ENCODE results near the gene KLHL36. TPM values are rescaled to one million over a fixed set of nuclear protein-coding genes. Genes with fewer than 3 reads are reported as not detected.
"Not testable (repeated sequence)": the region's sequence is repeated elsewhere in the genome, so short reads cannot be mapped to it uniquely, and the experiment has no call there.

KLHL36 gene
- total RNA-seq, 1 experiment from 2014 or later = 56.1 TPM

DNA sequence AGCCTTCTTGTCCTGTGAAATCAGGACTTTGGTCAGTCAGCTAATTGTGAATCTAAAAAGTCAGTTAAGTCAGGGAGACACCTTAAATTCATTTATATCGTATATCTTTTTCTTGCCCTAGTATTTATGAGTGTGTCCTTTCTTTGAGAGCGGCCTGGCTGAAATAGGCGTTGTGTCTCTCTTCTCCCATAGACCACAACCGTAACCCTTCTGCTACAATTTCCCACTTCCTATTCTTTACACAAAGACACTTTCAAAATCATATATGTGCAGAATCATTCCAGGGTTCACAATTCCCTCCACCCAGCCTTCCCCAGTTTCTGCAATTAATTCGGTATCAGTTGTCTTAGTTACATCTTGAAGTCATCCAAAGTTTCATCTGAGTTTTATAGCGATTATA lies 16.4 kb upstream of the KLHL36 start (continued):
- TF ChIP-seq, protein P1, sequence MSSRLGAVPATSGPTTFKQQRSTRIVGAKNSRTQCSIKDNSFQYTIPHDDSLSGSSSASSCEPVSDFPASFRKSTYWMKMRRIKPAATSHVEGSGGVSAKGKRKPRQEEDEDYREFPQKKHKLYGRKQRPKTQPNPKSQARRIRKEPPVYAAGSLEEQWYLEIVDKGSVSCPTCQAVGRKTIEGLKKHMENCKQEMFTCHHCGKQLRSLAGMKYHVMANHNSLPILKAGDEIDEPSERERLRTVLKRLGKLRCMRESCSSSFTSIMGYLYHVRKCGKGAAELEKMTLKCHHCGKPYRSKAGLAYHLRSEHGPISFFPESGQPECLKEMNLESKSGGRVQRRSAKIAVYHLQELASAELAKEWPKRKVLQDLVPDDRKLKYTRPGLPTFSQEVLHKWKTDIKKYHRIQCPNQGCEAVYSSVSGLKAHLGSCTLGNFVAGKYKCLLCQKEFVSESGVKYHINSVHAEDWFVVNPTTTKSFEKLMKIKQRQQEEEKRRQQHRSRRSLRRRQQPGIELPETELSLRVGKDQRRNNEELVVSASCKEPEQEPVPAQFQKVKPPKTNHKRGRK (CRISPR knock-in tag; IDR thresholded peaks at IDR 0.05; ENCODE audit: borderline replicate concordance) = no peak
- TF ChIP-seq, protein P2, sequence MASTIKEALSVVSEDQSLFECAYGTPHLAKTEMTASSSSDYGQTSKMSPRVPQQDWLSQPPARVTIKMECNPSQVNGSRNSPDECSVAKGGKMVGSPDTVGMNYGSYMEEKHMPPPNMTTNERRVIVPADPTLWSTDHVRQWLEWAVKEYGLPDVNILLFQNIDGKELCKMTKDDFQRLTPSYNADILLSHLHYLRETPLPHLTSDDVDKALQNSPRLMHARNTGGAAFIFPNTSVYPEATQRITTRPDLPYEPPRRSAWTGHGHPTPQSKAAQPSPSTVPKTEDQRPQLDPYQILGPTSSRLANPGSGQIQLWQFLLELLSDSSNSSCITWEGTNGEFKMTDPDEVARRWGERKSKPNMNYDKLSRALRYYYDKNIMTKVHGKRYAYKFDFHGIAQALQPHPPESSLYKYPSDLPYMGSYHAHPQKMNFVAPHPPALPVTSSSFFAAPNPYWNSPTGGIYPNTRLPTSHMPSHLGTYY (CRISPR knock-in tag; IDR thresholded peaks at IDR 0.05) = no peak

- POLR2A ChIA-PET = not testable (repeated sequence)
Measured at GRCh38 chr16:84632862-84633261, 15.4 kb upstream of the KLHL36 start.

GRCh38 chr16:84633622-84634021 lies 14.7 kb upstream of the KLHL36 start:
- Mint-ChIP-seq H3K4me3 (no peak overlapping the region), H3K27me3 (ENCODE audit: low read depth) (no peaks in the 10 kb centered on the region), H3K27ac (no peak overlapping the region), H3K4me1 (peaks cover 11% of the 10 kb centered on the region), H3K36me3 (no peaks in the 10 kb centered on the region), H3K9me3 (peaks cover 3% of the 10 kb centered on the region; the same call in 1 of the 2 replicates)
- ATAC-seq = no peak
- TF ChIP-seq PRDM15 (CRISPR knock-in tag; IDR thresholded peaks at IDR 0.05) (peak; percentile 86), ZNF416 (CRISPR knock-in tag; IDR thresholded peaks at IDR 0.05) (no peak)
- ChIA-PET POLR2A (no interaction called here), CTCF (no interaction called here)
- DNase-seq (ENCODE audit: low spot score) = no peak

More at GRCh38 chr16:84632862-84633261, 15.4 kb upstream of the KLHL36 start:
- H3K9me3 Mint-ChIP-seq; DNase-seq (ENCODE audit: low spot score); H3K27me3 Mint-ChIP-seq (ENCODE audit: low read depth); CTCF ChIA-PET; H3K36me3 Mint-ChIP-seq; H3K27ac Mint-ChIP-seq; H3K4me3 Mint-ChIP-seq; ATAC-seq: not testable (repeated sequence)
- H3K4me1 Mint-ChIP-seq = peaks cover 11% of the 10 kb centered on the region

- ChIA-PET POLR2A (no interaction called here), CTCF (interaction anchor here (2.9 kb wide), 1 partner anchor 13 kb away, joined by 10 read pairs; no protein-coding TSS in a partner anchor)
- H3K4me1 Mint-ChIP-seq = peaks cover 9% of the 10 kb centered on the region
- TF ChIP-seq MXD4 (CRISPR knock-in tag; IDR thresholded peaks at IDR 0.05; ENCODE audit: borderline replicate concordance) (no peak), ZNF121 (CRISPR knock-in tag; IDR thresholded peaks at IDR 0.05) (no peak), TEAD4 (CRISPR knock-in tag; IDR thresholded peaks at IDR 0.05) (no peak), FOXK1 (CRISPR knock-in tag; IDR thresholded peaks at IDR 0.05) (no peak), MAX (CRISPR knock-in tag; IDR thresholded peaks at IDR 0.05) (no peak)
- TF ChIP-seq, protein P3, sequence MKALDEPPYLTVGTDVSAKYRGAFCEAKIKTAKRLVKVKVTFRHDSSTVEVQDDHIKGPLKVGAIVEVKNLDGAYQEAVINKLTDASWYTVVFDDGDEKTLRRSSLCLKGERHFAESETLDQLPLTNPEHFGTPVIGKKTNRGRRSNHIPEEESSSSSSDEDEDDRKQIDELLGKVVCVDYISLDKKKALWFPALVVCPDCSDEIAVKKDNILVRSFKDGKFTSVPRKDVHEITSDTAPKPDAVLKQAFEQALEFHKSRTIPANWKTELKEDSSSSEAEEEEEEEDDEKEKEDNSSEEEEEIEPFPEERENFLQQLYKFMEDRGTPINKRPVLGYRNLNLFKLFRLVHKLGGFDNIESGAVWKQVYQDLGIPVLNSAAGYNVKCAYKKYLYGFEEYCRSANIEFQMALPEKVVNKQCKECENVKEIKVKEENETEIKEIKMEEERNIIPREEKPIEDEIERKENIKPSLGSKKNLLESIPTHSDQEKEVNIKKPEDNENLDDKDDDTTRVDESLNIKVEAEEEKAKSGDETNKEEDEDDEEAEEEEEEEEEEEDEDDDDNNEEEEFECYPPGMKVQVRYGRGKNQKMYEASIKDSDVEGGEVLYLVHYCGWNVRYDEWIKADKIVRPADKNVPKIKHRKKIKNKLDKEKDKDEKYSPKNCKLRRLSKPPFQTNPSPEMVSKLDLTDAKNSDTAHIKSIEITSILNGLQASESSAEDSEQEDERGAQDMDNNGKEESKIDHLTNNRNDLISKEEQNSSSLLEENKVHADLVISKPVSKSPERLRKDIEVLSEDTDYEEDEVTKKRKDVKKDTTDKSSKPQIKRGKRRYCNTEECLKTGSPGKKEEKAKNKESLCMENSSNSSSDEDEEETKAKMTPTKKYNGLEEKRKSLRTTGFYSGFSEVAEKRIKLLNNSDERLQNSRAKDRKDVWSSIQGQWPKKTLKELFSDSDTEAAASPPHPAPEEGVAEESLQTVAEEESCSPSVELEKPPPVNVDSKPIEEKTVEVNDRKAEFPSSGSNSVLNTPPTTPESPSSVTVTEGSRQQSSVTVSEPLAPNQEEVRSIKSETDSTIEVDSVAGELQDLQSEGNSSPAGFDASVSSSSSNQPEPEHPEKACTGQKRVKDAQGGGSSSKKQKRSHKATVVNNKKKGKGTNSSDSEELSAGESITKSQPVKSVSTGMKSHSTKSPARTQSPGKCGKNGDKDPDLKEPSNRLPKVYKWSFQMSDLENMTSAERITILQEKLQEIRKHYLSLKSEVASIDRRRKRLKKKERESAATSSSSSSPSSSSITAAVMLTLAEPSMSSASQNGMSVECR (CRISPR knock-in tag; IDR thresholded peaks at IDR 0.05; ENCODE audit: borderline replicate concordance) = no peak
- TF ChIP-seq, protein P4, sequence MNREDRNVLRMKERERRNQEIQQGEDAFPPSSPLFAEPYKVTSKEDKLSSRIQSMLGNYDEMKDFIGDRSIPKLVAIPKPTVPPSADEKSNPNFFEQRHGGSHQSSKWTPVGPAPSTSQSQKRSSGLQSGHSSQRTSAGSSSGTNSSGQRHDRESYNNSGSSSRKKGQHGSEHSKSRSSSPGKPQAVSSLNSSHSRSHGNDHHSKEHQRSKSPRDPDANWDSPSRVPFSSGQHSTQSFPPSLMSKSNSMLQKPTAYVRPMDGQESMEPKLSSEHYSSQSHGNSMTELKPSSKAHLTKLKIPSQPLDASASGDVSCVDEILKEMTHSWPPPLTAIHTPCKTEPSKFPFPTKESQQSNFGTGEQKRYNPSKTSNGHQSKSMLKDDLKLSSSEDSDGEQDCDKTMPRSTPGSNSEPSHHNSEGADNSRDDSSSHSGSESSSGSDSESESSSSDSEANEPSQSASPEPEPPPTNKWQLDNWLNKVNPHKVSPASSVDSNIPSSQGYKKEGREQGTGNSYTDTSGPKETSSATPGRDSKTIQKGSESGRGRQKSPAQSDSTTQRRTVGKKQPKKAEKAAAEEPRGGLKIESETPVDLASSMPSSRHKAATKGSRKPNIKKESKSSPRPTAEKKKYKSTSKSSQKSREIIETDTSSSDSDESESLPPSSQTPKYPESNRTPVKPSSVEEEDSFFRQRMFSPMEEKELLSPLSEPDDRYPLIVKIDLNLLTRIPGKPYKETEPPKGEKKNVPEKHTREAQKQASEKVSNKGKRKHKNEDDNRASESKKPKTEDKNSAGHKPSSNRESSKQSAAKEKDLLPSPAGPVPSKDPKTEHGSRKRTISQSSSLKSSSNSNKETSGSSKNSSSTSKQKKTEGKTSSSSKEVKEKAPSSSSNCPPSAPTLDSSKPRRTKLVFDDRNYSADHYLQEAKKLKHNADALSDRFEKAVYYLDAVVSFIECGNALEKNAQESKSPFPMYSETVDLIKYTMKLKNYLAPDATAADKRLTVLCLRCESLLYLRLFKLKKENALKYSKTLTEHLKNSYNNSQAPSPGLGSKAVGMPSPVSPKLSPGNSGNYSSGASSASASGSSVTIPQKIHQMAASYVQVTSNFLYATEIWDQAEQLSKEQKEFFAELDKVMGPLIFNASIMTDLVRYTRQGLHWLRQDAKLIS (CRISPR knock-in tag; IDR thresholded peaks at IDR 0.05; ENCODE audit: borderline replicate concordance) = no peak
- peaks cover 3% of the 10 kb centered on the region; the same call in 1 of the 2 replicates for H3K9me3 Mint-ChIP-seq
- no peaks in the 10 kb centered on the region for H3K27me3 Mint-ChIP-seq (ENCODE audit: low read depth)
- H3K36me3 Mint-ChIP-seq = no peaks in the 10 kb centered on the region
- ATAC-seq (no peak), DNase-seq (ENCODE audit: low spot score) (no peak)
- H3K4me3 Mint-ChIP-seq = no peak overlapping the region
- no peak overlapping the region for H3K27ac Mint-ChIP-seq
Measured at GRCh38 chr16:84635702-84636101, 12.6 kb upstream of the KLHL36 start.
